ENCODE measurements around the gene OR10A7. TPM values are rescaled to one million over a fixed set of nuclear protein-coding genes. Genes with fewer than 3 reads are reported as not detected.
A peak's percentile ranks its signal among the peaks of the same experiment; 100 is the strongest.
"Not testable (repeated sequence)": the region's sequence is repeated elsewhere in the genome, so short reads cannot be mapped to it uniquely, and the experiment has no call there.

Gene OR10A7
- not detected for total RNA-seq

GRCh38 chr12:55220725-55221124, at the start of gene OR10A7:
Gene OR10A7 (plus strand): TSS chr12:55221025. CDS start chr12:55221025, 0 bp downstream.
- DNase-seq (no peak), ATAC-seq (replicated peaks in 1 of 2) (no peak)
- Mint-ChIP-seq H3K27me3 (ENCODE audit: low read depth) (peaks cover 19% of the 10 kb centered on the region), H3K4me3 (no peak within 1 kb of the TSS), H3K27ac (no peak within 1 kb of the TSS), H3K9me3 (peaks cover 0 to 2% of the 10 kb centered on the region in 2 donors), H3K4me1 (ENCODE audit: low read depth) (no peaks in the 10 kb centered on the region), H3K36me3 (ENCODE audit: insufficient read depth in 2 of 2) (no peaks in the 10 kb centered on the region)

GRCh38 chr12:55171445-55171844, 49.4 kb upstream of the OR10A7 start:
- Mint-ChIP-seq H3K27ac (no peak overlapping the region), H3K27me3 (ENCODE audit: low read depth) (peaks cover 12% of the 10 kb centered on the region), H3K4me1 (ENCODE audit: low read depth) (no peaks in the 10 kb centered on the region), H3K9me3 (peaks cover 4 to 6% of the 10 kb centered on the region in 2 donors), H3K36me3 (ENCODE audit: insufficient read depth in 2 of 2) (no peaks in the 10 kb centered on the region), H3K4me3 (no peak overlapping the region)
- DNase-seq = no peak
- ATAC-seq (replicated peaks in 1 of 2) = no peak

- not testable (repeated sequence) for H3K4me1 Mint-ChIP-seq (ENCODE audit: low read depth); H3K9me3 Mint-ChIP-seq; DNase-seq; ATAC-seq (replicated peaks in 1 of 2); H3K4me3 Mint-ChIP-seq; H3K36me3 Mint-ChIP-seq (ENCODE audit: insufficient read depth in 2 of 2)
- peak overlapping the region; percentile 19 for H3K27ac Mint-ChIP-seq
- H3K27me3 Mint-ChIP-seq (ENCODE audit: low read depth) = peaks cover 16% of the 10 kb centered on the region
Measured at GRCh38 chr12:55171846-55172245, 49.0 kb upstream of the OR10A7 start.

GRCh38 chr12:55172686-55173085, 48.1 kb upstream of the OR10A7 start:
- Mint-ChIP-seq H3K27me3 (ENCODE audit: low read depth) (peaks cover 22% of the 10 kb centered on the region), H3K9me3 (peaks cover 4 to 6% of the 10 kb centered on the region in 2 donors), H3K27ac (no peak overlapping the region), H3K4me3 (no peak overlapping the region), H3K36me3 (ENCODE audit: insufficient read depth in 2 of 2) (no peaks in the 10 kb centered on the region), H3K4me1 (ENCODE audit: low read depth) (no peaks in the 10 kb centered on the region)
- ATAC-seq (replicated peaks in 1 of 2) (no peak), DNase-seq (no peak)

GRCh38 chr12:55173456-55173855, 47.4 kb upstream of the OR10A7 start:
- no peak for DNase-seq

GRCh38 chr12:55188573-55188972, 32.3 kb upstream of the OR10A7 start:
- Mint-ChIP-seq H3K36me3 (ENCODE audit: insufficient read depth in 2 of 2) (no peaks in the 10 kb centered on the region), H3K9me3 (no peaks in the 10 kb centered on the region), H3K27me3 (ENCODE audit: low read depth) (peaks cover 36% of the 10 kb centered on the region), H3K4me3 (no peak overlapping the region), H3K4me1 (ENCODE audit: low read depth) (no peaks in the 10 kb centered on the region), H3K27ac (no peak overlapping the region)
- ATAC-seq (replicated peaks in 1 of 2) = no peak
- no peak for DNase-seq

More at GRCh38 chr12:55173456-55173855, 47.4 kb upstream of the OR10A7 start:
- Mint-ChIP-seq H3K27me3 (ENCODE audit: low read depth) (peaks cover 30% of the 10 kb centered on the region), H3K4me3 (no peak overlapping the region), H3K36me3 (ENCODE audit: insufficient read depth in 2 of 2) (peaks cover 0 to 2% of the 10 kb centered on the region in 2 donors), H3K4me1 (ENCODE audit: low read depth) (no peaks in the 10 kb centered on the region), H3K27ac (no peak overlapping the region), H3K9me3 (peaks cover 4 to 6% of the 10 kb centered on the region in 2 donors)
- no peak for ATAC-seq (replicated peaks in 1 of 2)

- no peak overlapping the region for H3K27ac Mint-ChIP-seq
- H3K9me3 Mint-ChIP-seq = no peaks in the 10 kb centered on the region
- ATAC-seq (replicated peaks in 1 of 2) (peak; percentile 72 to 74), DNase-seq (peak; percentile 43 to 69)
- no peaks in the 10 kb centered on the region for H3K36me3 Mint-ChIP-seq (ENCODE audit: insufficient read depth in 2 of 2)
- H3K4me3 Mint-ChIP-seq = no peak overlapping the region
- no peaks in the 10 kb centered on the region for H3K4me1 Mint-ChIP-seq (ENCODE audit: low read depth)
- peaks cover 40% of the 10 kb centered on the region for H3K27me3 Mint-ChIP-seq (ENCODE audit: low read depth)
Measured at GRCh38 chr12:55188974-55189556, 31.8 kb upstream of the OR10A7 start.

GRCh38 chr12:55194382-55194781, 26.4 kb upstream of the OR10A7 start:
- H3K27ac Mint-ChIP-seq = no peak overlapping the region
- peaks cover 49% of the 10 kb centered on the region for H3K27me3 Mint-ChIP-seq (ENCODE audit: low read depth)
- H3K36me3 Mint-ChIP-seq (ENCODE audit: insufficient read depth in 2 of 2) = no peaks in the 10 kb centered on the region
- H3K4me3 Mint-ChIP-seq = no peak overlapping the region
- no peak for ATAC-seq (replicated peaks in 1 of 2)
- no peaks in the 10 kb centered on the region for H3K9me3 Mint-ChIP-seq
- H3K4me1 Mint-ChIP-seq (ENCODE audit: low read depth) = no peaks in the 10 kb centered on the region
- no peak for DNase-seq

GRCh38 chr12:55226523-55226922, 5.7 kb downstream of the OR10A7 start:
- Mint-ChIP-seq H3K36me3 (ENCODE audit: insufficient read depth in 2 of 2) (no peaks in the 10 kb centered on the region), H3K27ac (no peak overlapping the region), H3K4me3 (no peak overlapping the region), H3K27me3 (ENCODE audit: low read depth) (peaks cover 34% of the 10 kb centered on the region), H3K4me1 (ENCODE audit: low read depth) (peaks cover 6% of the 10 kb centered on the region), H3K9me3 (peaks cover 0 to 2% of the 10 kb centered on the region in 2 donors)
- no peak for DNase-seq
- peak; percentile 74 to 81 for ATAC-seq (replicated peaks in 1 of 2)

GRCh38 chr12:55227643-55228042, 6.8 kb downstream of the OR10A7 start:
- Mint-ChIP-seq H3K9me3 (peaks cover 0 to 2% of the 10 kb centered on the region in 2 donors), H3K4me3 (no peak overlapping the region), H3K4me1 (ENCODE audit: low read depth) (peaks cover 6% of the 10 kb centered on the region), H3K27ac (no peak overlapping the region), H3K36me3 (ENCODE audit: insufficient read depth in 2 of 2) (no peaks in the 10 kb centered on the region), H3K27me3 (ENCODE audit: low read depth) (peaks cover 35% of the 10 kb centered on the region)
- ATAC-seq (replicated peaks in 1 of 2) (no peak), DNase-seq (no peak)

- Mint-ChIP-seq H3K27ac (no peak within 1 kb of the TSS), H3K9me3 (no peaks in the 10 kb centered on the region), H3K4me3 (no peak within 1 kb of the TSS), H3K36me3 (ENCODE audit: insufficient read depth in 2 of 2) (no peaks in the 10 kb centered on the region), H3K4me1 (ENCODE audit: low read depth) (no peaks in the 10 kb centered on the region), H3K27me3 (ENCODE audit: low read depth) (peaks cover 15% of the 10 kb centered on the region)
- DNase-seq (no peak), ATAC-seq (replicated peaks in 1 of 2) (no peak)
Measured at GRCh38 chr12:55244309-55244708, 23.5 kb downstream of the OR10A7 start, which contains the start of gene OR6C74. Gene OR6C74 (plus strand): TSS chr12:55244609. CDS start chr12:55247288, 2,679 bp downstream.

GRCh38 chr12:55246159-55246558, 25.3 kb downstream of the OR10A7 start:
- Mint-ChIP-seq H3K9me3 (no peaks in the 10 kb centered on the region), H3K27ac (no peak overlapping the region), H3K4me1 (ENCODE audit: low read depth) (no peaks in the 10 kb centered on the region), H3K4me3 (no peak overlapping the region), H3K36me3 (ENCODE audit: insufficient read depth in 2 of 2) (no peaks in the 10 kb centered on the region), H3K27me3 (ENCODE audit: low read depth) (peaks cover 20% of the 10 kb centered on the region)
- DNase-seq (no peak), ATAC-seq (replicated peaks in 1 of 2) (no peak)

- ATAC-seq (replicated peaks in 1 of 2) (no peak), DNase-seq (no peak)
- H3K4me3 Mint-ChIP-seq = no peak overlapping the region
- no peak overlapping the region for H3K27ac Mint-ChIP-seq
- H3K9me3 Mint-ChIP-seq = no peaks in the 10 kb centered on the region
- no peaks in the 10 kb centered on the region for H3K4me1 Mint-ChIP-seq (ENCODE audit: low read depth)
- no peaks in the 10 kb centered on the region for H3K36me3 Mint-ChIP-seq (ENCODE audit: insufficient read depth in 2 of 2)
- H3K27me3 Mint-ChIP-seq (ENCODE audit: low read depth) = peaks cover 20% of the 10 kb centered on the region
Measured at GRCh38 chr12:55250944-55251343, 30.1 kb downstream of the OR10A7 start.

GRCh38 chr12:55253281-55253680, 32.5 kb downstream of the OR10A7 start:
- no peak overlapping the region for H3K27ac Mint-ChIP-seq
- no peaks in the 10 kb centered on the region for H3K36me3 Mint-ChIP-seq (ENCODE audit: insufficient read depth in 2 of 2)
- H3K27me3 Mint-ChIP-seq (ENCODE audit: low read depth) = peaks cover 9% of the 10 kb centered on the region
- ATAC-seq (replicated peaks in 1 of 2) (no peak), DNase-seq (no peak)
- no peaks in the 10 kb centered on the region for H3K4me1 Mint-ChIP-seq (ENCODE audit: low read depth)
- H3K9me3 Mint-ChIP-seq = no peaks in the 10 kb centered on the region
- no peak overlapping the region for H3K4me3 Mint-ChIP-seq

Data from activated T-cell treated with anti-CD3 and anti-CD28 coated beads, Interleukin-2, amount 50 U/mL, for 72 hours (primary cell).